ENCODE data around the gene KLHDC9.

The KLHDC9 gene

GRCh38 chr1:161138431-161138830 lies 40.3 kb downstream of the KLHDC9 start:
- TF ChIP-seq POLR2A (IDR thresholded peaks at IDR 0.05; ENCODE audit: low read depth, low read length) (no peak), PAX5 (IDR thresholded peaks at IDR 0.05; ENCODE audit: insufficient read depth, low read length, severe bottlenecking) (no peak), POLR2AphosphoS5 (IDR thresholded peaks at IDR 0.05; ENCODE audit: low read depth, low read length) (no peak), TAF1 (IDR thresholded peaks at IDR 0.05; ENCODE audit: low read depth, low read length) (no peak), POU2F2 (IDR thresholded peaks at IDR 0.05; ENCODE audit: low read depth, low read length) (no peak), SPI1 (IDR thresholded peaks at IDR 0.05; ENCODE audit: low read depth, low read length) (no peak)
- FAIRE-seq: no peak
- DNase-seq (ENCODE audit: insufficient read length, low spot score): no peak

GRCh38 chr1:161139766-161140165 lies 41.6 kb downstream of the KLHDC9 start:
- no peak for DNase-seq (ENCODE audit: insufficient read length, low spot score)
- FAIRE-seq: no peak
- TF ChIP-seq POU2F2 (IDR thresholded peaks at IDR 0.05; ENCODE audit: low read depth, low read length): no peak
- no peak for TF ChIP-seq POLR2AphosphoS5 (IDR thresholded peaks at IDR 0.05; ENCODE audit: low read depth, low read length)
- no peak for TF ChIP-seq PAX5 (IDR thresholded peaks at IDR 0.05; ENCODE audit: insufficient read depth, low read length, severe bottlenecking)
- TF ChIP-seq POLR2A (IDR thresholded peaks at IDR 0.05; ENCODE audit: low read depth, low read length): no peak
- TF ChIP-seq TAF1 (IDR thresholded peaks at IDR 0.05; ENCODE audit: low read depth, low read length): no peak
- no peak for TF ChIP-seq SPI1 (IDR thresholded peaks at IDR 0.05; ENCODE audit: low read depth, low read length)

GRCh38 chr1:161140755-161141400 lies 42.7 kb downstream of the KLHDC9 start:
- TF ChIP-seq POLR2AphosphoS5 (IDR thresholded peaks at IDR 0.05; ENCODE audit: low read depth, low read length) (no peak), SPI1 (IDR thresholded peaks at IDR 0.05; ENCODE audit: low read depth, low read length) (no peak), POU2F2 (IDR thresholded peaks at IDR 0.05; ENCODE audit: low read depth, low read length) (no peak), TAF1 (IDR thresholded peaks at IDR 0.05; ENCODE audit: low read depth, low read length) (no peak), POLR2A (IDR thresholded peaks at IDR 0.05; ENCODE audit: low read depth, low read length) (no peak), PAX5 (IDR thresholded peaks at IDR 0.05; ENCODE audit: insufficient read depth, low read length, severe bottlenecking) (no peak)
- no peak for DNase-seq (ENCODE audit: insufficient read length, low spot score)
- no peak for FAIRE-seq

GRCh38 chr1:161145832-161146231 lies 47.7 kb downstream of the KLHDC9 start:
- TF ChIP-seq SPI1 (IDR thresholded peaks at IDR 0.05; ENCODE audit: low read depth, low read length): no peak
- TF ChIP-seq POLR2AphosphoS5 (IDR thresholded peaks at IDR 0.05; ENCODE audit: low read depth, low read length): no peak
- no peak for TF ChIP-seq POU2F2 (IDR thresholded peaks at IDR 0.05; ENCODE audit: low read depth, low read length)
- TF ChIP-seq POLR2A (IDR thresholded peaks at IDR 0.05; ENCODE audit: low read depth, low read length): no peak
- no peak for TF ChIP-seq PAX5 (IDR thresholded peaks at IDR 0.05; ENCODE audit: insufficient read depth, low read length, severe bottlenecking)
- no peak for TF ChIP-seq TAF1 (IDR thresholded peaks at IDR 0.05; ENCODE audit: low read depth, low read length)
- no peak for DNase-seq (ENCODE audit: insufficient read length, low spot score)
- no peak for FAIRE-seq
